H9 (cell line): Measurements from ENCODE around the gene MAPKAP1. TPM values are rescaled to one million over a fixed set of nuclear protein-coding genes. Genes with fewer than 3 reads are reported as not detected.

Experiments used
- DNase-seq: peaks from one replicate; pipeline ENCODE4 v3.0.0-alpha.2; 2017
- H2AFZ ChIP-seq: one replicate; pipeline ENCODE4 v1.6.1; 2013; ENCODE audit warnings: mild to moderate bottlenecking, low read length, control low read depth, moderate library complexity
- H2AK5ac ChIP-seq: 2 replicates; pipeline ENCODE4 v1.6.1; 2013; ENCODE audit warnings: low read length, control low read depth, mixed read lengths; ENCODE audit not compliant: insufficient read length
- H2BK120ac ChIP-seq: one replicate; pipeline ENCODE4 v1.6.1; 2013; ENCODE audit warnings: low read depth, mild to moderate bottlenecking, low read length, control low read depth, inconsistent platforms; ENCODE audit not compliant: poor library complexity, severe bottlenecking
- H2BK12ac ChIP-seq: 2 replicates; pipeline ENCODE4 v1.6.1; 2013; ENCODE audit warnings: low read length, control low read depth, mixed read lengths, low read depth; ENCODE audit not compliant: insufficient read length
- H2BK15ac ChIP-seq: 2 replicates; pipeline ENCODE4 v1.6.1; 2013; ENCODE audit warnings: low read depth, low read length, control low read depth
- H2BK20ac ChIP-seq: one replicate; pipeline ENCODE4 v1.6.1; 2013; ENCODE audit warnings: low read depth, mild to moderate bottlenecking, low read length, control low read depth, inconsistent platforms; ENCODE audit not compliant: poor library complexity, severe bottlenecking
- H2BK5ac ChIP-seq: 2 replicates; pipeline ENCODE4 v1.6.1; 2013; ENCODE audit warnings: low read length, control low read depth, mixed read lengths; ENCODE audit not compliant: insufficient read length
- H3K14ac ChIP-seq: 2 replicates; pipeline ENCODE4 v1.6.1; 2013; ENCODE audit warnings: low read length, control low read depth; ENCODE audit not compliant: insufficient read depth
- H3K18ac ChIP-seq: 2 replicates; pipeline ENCODE4 v1.6.1; 2013; ENCODE audit warnings: low read depth, mild to moderate bottlenecking, mixed read lengths, low read length, control low read depth; ENCODE audit not compliant: insufficient read length
- H3K23ac ChIP-seq: 2 replicates; pipeline ENCODE4 v1.6.1; 2013; ENCODE audit warnings: low read length, control low read depth, mixed read lengths, low read depth; ENCODE audit not compliant: insufficient read length
- H3K23me2 ChIP-seq: 2 replicates; pipeline ENCODE4 v1.6.1; 2013; ENCODE audit warnings: low read depth, mild to moderate bottlenecking, mixed read lengths, low read length, control low read depth; ENCODE audit not compliant: insufficient read length, poor library complexity, severe bottlenecking
- H3K27ac ChIP-seq: 2 replicates; pipeline ENCODE4 v1.5.1; 2013; ENCODE audit warnings: low read length, control low read depth, mixed read lengths, low read depth; ENCODE audit not compliant: insufficient read length
- H3K27me3 ChIP-seq: 2 replicates; pipeline ENCODE4 v1.6.1; 2013; ENCODE audit warnings: low read length, control low read depth, inconsistent platforms; ENCODE audit not compliant: insufficient read depth
- H3K4ac ChIP-seq: 2 replicates; pipeline ENCODE4 v1.6.1; 2013; ENCODE audit warnings: low read depth, mild to moderate bottlenecking, control low read depth, inconsistent platforms, low read length, moderate library complexity
- H3K4me1 ChIP-seq: 2 replicates; pipeline ENCODE4 v1.6.1; 2013; ENCODE audit warnings: low read length, control low read depth, inconsistent platforms; ENCODE audit not compliant: insufficient read depth
- H3K4me2 ChIP-seq: 2 replicates; pipeline ENCODE4 v1.6.1; 2013; ENCODE audit warnings: low read length, control low read depth, mixed read lengths; ENCODE audit not compliant: insufficient read length, insufficient read depth
- H3K56ac ChIP-seq: 2 replicates; pipeline ENCODE4 v1.6.1; 2013; ENCODE audit warnings: low read depth, mild to moderate bottlenecking, mixed read lengths, low read length, control low read depth; ENCODE audit not compliant: insufficient read length
- H3K79me1 ChIP-seq: 2 replicates; pipeline ENCODE4 v1.6.1; 2013; ENCODE audit warnings: low read depth, mild to moderate bottlenecking, moderate library complexity, low read length, control low read depth, inconsistent platforms; ENCODE audit not compliant: insufficient read depth, poor library complexity, severe bottlenecking
- H3K79me2 ChIP-seq: 2 replicates; pipeline ENCODE4 v1.6.1; 2013; ENCODE audit warnings: low read length, control low read depth, inconsistent platforms; ENCODE audit not compliant: insufficient read depth
- H3K9ac ChIP-seq: 2 replicates; pipeline ENCODE4 v1.6.1; 2013; ENCODE audit warnings: low read length, control low read depth, mixed read lengths; ENCODE audit not compliant: insufficient read length; ENCODE audit errors: extremely low read depth
- H3K9me3 ChIP-seq: one replicate; pipeline ENCODE4 v1.6.1; 2013; ENCODE audit warnings: low read depth, low read length, inconsistent platforms; ENCODE audit not compliant: control insufficient read depth
- H3T11ph ChIP-seq: one replicate; pipeline ENCODE4 v1.6.1; 2013; ENCODE audit warnings: mild to moderate bottlenecking, low read length, control low read depth, inconsistent platforms
- H4K20me1 ChIP-seq: one replicate; pipeline ENCODE4 v1.6.1; 2013; ENCODE audit not compliant: control insufficient read depth, insufficient read length, insufficient read depth
- H4K5ac ChIP-seq: 2 replicates; pipeline ENCODE4 v1.6.1; 2013; ENCODE audit warnings: low read depth, mild to moderate bottlenecking, mixed read lengths, low read length, control low read depth; ENCODE audit not compliant: insufficient read length
- H4K8ac ChIP-seq: replicated peaks from 2 replicates; pipeline ENCODE4 v1.6.1; 2013; ENCODE audit warnings: low read length, control low read depth, mixed read lengths, low read depth; ENCODE audit not compliant: insufficient read length
- H4K91ac ChIP-seq: 2 replicates; pipeline ENCODE4 v1.6.1; 2013; ENCODE audit warnings: low read depth, mild to moderate bottlenecking, moderate library complexity, mixed read lengths, low read length, control low read depth; ENCODE audit not compliant: insufficient read length
- H3K27ac Mint-ChIP-seq, 3 experiments: 2 replicates in 2 of 3; 3 replicates in 1 of 3; pipeline ENCODE4 v1.8.0; 2020 to 2021; ENCODE audit warnings: mixed read lengths in 3 of 3, mild to moderate bottlenecking in 1 of 3, moderate library complexity in 1 of 3
- H3K27me3 Mint-ChIP-seq: 2 replicates; pipeline ENCODE4 v1.8.0; 2021; ENCODE audit warnings: low read depth, mild to moderate bottlenecking, moderate library complexity, mixed read lengths
- H3K36me3 Mint-ChIP-seq, 3 experiments: 2 replicates in 2 of 3; 3 replicates in 1 of 3; pipeline ENCODE4 v1.8.0; 2020 to 2021; ENCODE audit warnings: low read depth in 3 of 3, mixed read lengths in 3 of 3; ENCODE audit not compliant: insufficient read depth in 1 of 3
- H3K4me1 Mint-ChIP-seq, 2 experiments: 2 replicates each; pipeline ENCODE4 v1.8.0; 2020; ENCODE audit warnings: mixed read lengths in 2 of 2
- H3K4me3 Mint-ChIP-seq, 2 experiments: 2 replicates in 1 of 2; 3 replicates in 1 of 2; pipeline ENCODE4 v1.8.0; 2020 to 2021; ENCODE audit warnings: mild to moderate bottlenecking in 2 of 2, mixed read lengths in 2 of 2, moderate library complexity in 1 of 2
- H3K9me3 Mint-ChIP-seq, 2 experiments: 2 replicates in 1 of 2; 3 replicates in 1 of 2; pipeline ENCODE4 v1.8.0; 2020; ENCODE audit warnings: mild to moderate bottlenecking in 2 of 2, mixed read lengths in 2 of 2, moderate library complexity in 1 of 2
- WGBS: extraction: QIAGEN DNeasy Blood & Tissue Kit; methylation state at CpG from one replicate; pipeline ENCODE4 v1.1.7; 2013; ENCODE audit warnings: missing lambda C conversion rate, low lambda C conversion rate, mixed read lengths; ENCODE audit not compliant: insufficient read length; ENCODE audit errors: extremely low coverage; 5-methylcytosine and 5-hydroxymethylcytosine counted together
- total RNA-seq: library from RNA; stranded (reverse); gene quantifications from 2 replicates; pipeline ENCODE4 v1.2.1, GENCODE V29; 2021
- TF ChIP-seq, protein P1 (sequence below): fragments of 200-600 bp; sonication (generic); conservative IDR thresholded peaks from 3 replicates; pipeline ENCODE4 v1.8.0; 2021; ENCODE audit warnings: antibody characterized with exemption, mild to moderate bottlenecking

The MAPKAP1 gene
- total RNA-seq, 1 experiment from 2014 or later, result 97.0 TPM

DNA sequence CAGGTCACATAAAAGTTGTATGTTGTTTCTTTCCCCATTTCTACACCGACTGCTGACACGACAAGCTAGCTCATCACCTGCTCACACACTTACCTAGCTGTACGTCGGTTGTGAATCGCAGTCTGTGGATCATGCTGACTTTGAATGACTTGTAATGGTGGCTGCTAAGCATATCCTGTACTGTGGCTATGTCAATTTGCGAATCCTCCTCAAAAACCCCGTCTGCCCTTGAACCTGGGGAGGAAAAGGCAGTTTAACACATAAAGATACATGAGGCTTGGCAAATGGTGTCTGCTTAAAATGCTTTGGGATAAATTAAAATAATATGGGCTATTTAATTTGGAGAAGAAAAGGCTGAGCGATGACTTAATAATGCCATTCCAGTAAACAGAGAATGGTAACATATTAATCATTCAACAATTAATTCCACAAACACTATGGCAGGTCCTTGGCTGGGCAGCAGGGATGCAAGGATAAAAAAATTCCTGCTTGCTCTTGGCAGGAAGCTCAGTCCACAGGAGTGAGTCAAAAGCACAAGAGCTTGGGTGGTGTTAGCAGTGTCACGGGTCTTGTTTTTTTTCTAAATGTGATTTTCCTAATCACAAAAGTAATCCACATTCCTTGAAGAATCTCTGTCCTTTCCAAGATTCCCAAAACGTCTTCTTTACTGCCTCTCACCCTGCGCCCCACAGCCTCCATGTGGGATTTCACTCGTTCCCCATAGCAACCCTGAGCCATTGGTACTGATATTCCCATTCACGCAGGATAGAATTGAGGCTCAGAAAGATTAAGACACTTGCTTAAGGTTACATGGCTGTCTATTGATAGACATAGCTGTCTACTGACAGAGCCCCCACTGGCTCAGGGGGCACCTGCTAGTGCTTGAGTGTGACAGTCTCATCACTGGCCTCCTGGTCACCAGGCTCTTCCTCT lies 222.4 kb downstream of the MAPKAP1 start:
- Histone ChIP-seq H3K18ac (no peak overlapping the region), H3K27ac (no peak overlapping the region), H3K23ac (no peak overlapping the region), H4K5ac (no peak overlapping the region), H3K56ac (no peak overlapping the region), H2AFZ (no peak overlapping the region), H3K4me1 (peaks cover 5% of the 10 kb centered on the region; the same call in 1 of the 2 replicates), H3K9ac (peak overlapping the region; percentile 7), H2BK5ac (no peak overlapping the region), H3K4ac (no peak overlapping the region), H4K20me1 (peaks cover 2% of the 10 kb centered on the region), H4K91ac (no peak overlapping the region), H3K4me2 (no peak overlapping the region), H3K9me3 (no peaks in the 10 kb centered on the region), H3K79me1 (no peaks in the 10 kb centered on the region), H2AK5ac (no peak overlapping the region), H3K14ac (no peak overlapping the region), H3K79me2 (no peaks in the 10 kb centered on the region), H3K27me3 (no peaks in the 10 kb centered on the region), H2BK15ac (no peak overlapping the region), H3K23me2 (no peaks in the 10 kb centered on the region), H2BK20ac (no peak overlapping the region), H2BK120ac (no peak overlapping the region), H2BK12ac (no peak overlapping the region), H4K8ac (no peak overlapping the region), H3T11ph (no peak overlapping the region)
- WGBS, result no CpG with 5 or more reads among the region's 13 CpGs
- DNase-seq, result no peak
- Mint-ChIP-seq H3K27ac (peak overlapping the region in 2 of 3 experiments; percentile 18 to 35; a peak in 2 of 7 replicates), H3K4me3 (no peak overlapping the region), H3K27me3 (no peaks in the 10 kb centered on the region), H3K36me3 (peaks cover 0 to 13% (median 4%) of the 10 kb centered on the region in 3 experiments; a peak in 3 of 7 replicates), H3K4me1 (peaks cover 13% of the 10 kb centered on the region in 2 experiments), H3K9me3 (no peaks in the 10 kb centered on the region)
- TF ChIP-seq, protein P1, sequence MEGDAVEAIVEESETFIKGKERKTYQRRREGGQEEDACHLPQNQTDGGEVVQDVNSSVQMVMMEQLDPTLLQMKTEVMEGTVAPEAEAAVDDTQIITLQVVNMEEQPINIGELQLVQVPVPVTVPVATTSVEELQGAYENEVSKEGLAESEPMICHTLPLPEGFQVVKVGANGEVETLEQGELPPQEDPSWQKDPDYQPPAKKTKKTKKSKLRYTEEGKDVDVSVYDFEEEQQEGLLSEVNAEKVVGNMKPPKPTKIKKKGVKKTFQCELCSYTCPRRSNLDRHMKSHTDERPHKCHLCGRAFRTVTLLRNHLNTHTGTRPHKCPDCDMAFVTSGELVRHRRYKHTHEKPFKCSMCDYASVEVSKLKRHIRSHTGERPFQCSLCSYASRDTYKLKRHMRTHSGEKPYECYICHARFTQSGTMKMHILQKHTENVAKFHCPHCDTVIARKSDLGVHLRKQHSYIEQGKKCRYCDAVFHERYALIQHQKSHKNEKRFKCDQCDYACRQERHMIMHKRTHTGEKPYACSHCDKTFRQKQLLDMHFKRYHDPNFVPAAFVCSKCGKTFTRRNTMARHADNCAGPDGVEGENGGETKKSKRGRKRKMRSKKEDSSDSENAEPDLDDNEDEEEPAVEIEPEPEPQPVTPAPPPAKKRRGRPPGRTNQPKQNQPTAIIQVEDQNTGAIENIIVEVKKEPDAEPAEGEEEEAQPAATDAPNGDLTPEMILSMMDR, result no peak
